ENCODE data around the gene PKNOX2. TPM values are rescaled to one million over a fixed set of nuclear protein-coding genes. Genes with fewer than 3 reads are reported as not detected.

The PKNOX2 gene
- total and polyA plus RNA-seq, 2 of the 8 experiments (the other 6 are each of a cell fraction or from before 2014, with no cell fraction given): 2.0 TPM

DNA sequence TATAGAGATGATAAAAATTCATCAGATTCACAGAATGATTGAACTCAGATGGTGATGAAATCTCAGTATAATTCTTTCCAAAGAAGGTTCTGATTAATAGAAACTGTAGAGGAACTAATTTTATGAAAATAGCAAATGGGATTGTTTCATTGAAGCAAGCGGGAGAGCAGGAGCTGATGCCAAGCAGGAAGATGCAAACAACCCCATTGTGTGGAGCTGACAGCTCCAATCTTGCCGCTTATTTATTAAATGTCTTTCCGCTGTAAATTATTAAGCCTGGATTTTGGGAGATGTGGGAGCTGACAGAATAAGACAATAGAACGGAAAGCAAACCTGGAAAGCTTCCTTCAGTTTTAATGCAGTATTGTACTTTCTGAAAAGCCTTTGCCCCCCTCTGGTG, 47.1 kb upstream of the PKNOX2 start:
- Histone ChIP-seq H3K79me1 (ENCODE audit: low read depth, low read length) (no peaks in the 10 kb centered on the region), H4K5ac (ENCODE audit: insufficient read length, low read depth, low read length) (no peak overlapping the region), H3K9me3 (ENCODE audit: insufficient read depth in 2 of 2, low read depth in 1 of 2, low read length in 1 of 2) (no peaks in the 10 kb centered on the region), H2AFZ (ENCODE audit: low read length) (no peak overlapping the region), H3K27me3 (replicated peaks in 1 of 4; ENCODE audit: control insufficient read depth in 3 of 4, extremely low read depth in 1 of 4, insufficient read depth in 3 of 4, low read length in 3 of 4) (peaks cover 0 to 6% (median 1%) of the 10 kb centered on the region in 4 experiments; a peak in 4 of 7 replicates), H2AK5ac (ENCODE audit: low read depth, low read length) (no peak overlapping the region), H3K23me2 (ENCODE audit: low read depth, low read length) (no peaks in the 10 kb centered on the region), H4K91ac (replicated peaks; ENCODE audit: insufficient read length, low read length) (no peak overlapping the region), H3K4ac (replicated peaks; ENCODE audit: insufficient read length, low read depth, low read length) (no peak overlapping the region), H3K56ac (replicated peaks; ENCODE audit: insufficient read length, low read depth, low read length) (no peak overlapping the region), H2BK15ac (ENCODE audit: low read length) (no peak overlapping the region), H3K27ac (ENCODE audit: low read depth, low read length) (no peak overlapping the region), H4K8ac (ENCODE audit: extremely low read depth, insufficient read depth, low read length) (no peak overlapping the region), H2BK120ac (replicated peaks; ENCODE audit: low read depth, low read length) (no peak overlapping the region), H2BK12ac (ENCODE audit: low read depth, low read length) (no peak overlapping the region), H4K20me1 (replicated peaks in 1 of 2; ENCODE audit: control insufficient read depth in 1 of 2, insufficient read depth in 2 of 2, low read length in 2 of 2) (no peaks in the 10 kb centered on the region), H3K79me2 (ENCODE audit: control insufficient read depth in 1 of 2, insufficient read depth in 2 of 2, low read length in 2 of 2) (no peaks in the 10 kb centered on the region), H3K4me1 (replicated peaks in 1 of 4; ENCODE audit: control insufficient read depth in 3 of 4, insufficient read depth in 4 of 4, low read length in 3 of 4) (no peaks in the 10 kb centered on the region), H3K23ac (ENCODE audit: insufficient read length) (no peak overlapping the region), H3K4me2 (ENCODE audit: insufficient read depth in 1 of 2, low read depth in 2 of 2, low read length in 2 of 2) (no peak overlapping the region), H2BK5ac (ENCODE audit: low read depth, low read length) (no peak overlapping the region), H3K18ac (ENCODE audit: extremely low read depth, low read length) (no peak overlapping the region), H3K36me3 (ENCODE audit: control insufficient read depth in 2 of 4, insufficient read depth in 4 of 4, low read length in 3 of 4) (no peaks in the 10 kb centered on the region), H3K14ac (ENCODE audit: insufficient read length) (no peak overlapping the region), H3K4me3 (ENCODE audit: extremely low read depth in 1 of 4, insufficient read depth in 2 of 4, low read depth in 3 of 4, low read length in 4 of 4) (no peak overlapping the region), H2BK20ac (ENCODE audit: low read length) (no peak overlapping the region), H3K9ac (replicated peaks in 1 of 4; ENCODE audit: extremely low read depth in 1 of 4, low read depth in 3 of 4, low read length in 3 of 4) (no peak overlapping the region)
- WGBS, 2 experiments (ENCODE audit: extremely low coverage in 1 of 2, insufficient coverage in 1 of 2, insufficient read length in 1 of 2, insufficient replicate concordance in 2 of 2, low coverage in 1 of 2, low lambda C conversion rate in 2 of 2, missing lambda C conversion rate in 1 of 2): 86% methylated on average over 4 of the region's 4 CpGs; no CpG with 5 or more reads in 1 of the 2 experiments
- CTCF ChIA-PET (ENCODE audit: partially characterized antibody): interaction anchor here (0.6 to 13.5 kb wide), 13 partner anchors 11 to 312 kb away, joined by 3 to 247 read pairs (median 4); no protein-coding TSS in a partner anchor
- FAIRE-seq (no peak), DNase-seq (ENCODE audit: low read depth in 1 of 2, low spot score in 2 of 2) (no peak)
- POLR2A ChIA-PET (ENCODE audit: partially characterized antibody): no interaction called here
- TF ChIP-seq TAF7 (optimal IDR thresholded peaks at IDR 0.05; ENCODE audit: borderline replicate concordance, low read depth, low read length) (no peak), SIX5 (IDR thresholded peaks at IDR 0.05; ENCODE audit: low read depth, low read length) (no peak), GABPA (IDR thresholded peaks at IDR 0.05; ENCODE audit: borderline replicate concordance, insufficient read depth, low read length) (no peak), TEAD4 (IDR thresholded peaks at IDR 0.05; ENCODE audit: low read depth, low read length) (no peak), MAX (IDR thresholded peaks at IDR 0.05) (no peak)
- TF ChIP-seq, protein P1, sequence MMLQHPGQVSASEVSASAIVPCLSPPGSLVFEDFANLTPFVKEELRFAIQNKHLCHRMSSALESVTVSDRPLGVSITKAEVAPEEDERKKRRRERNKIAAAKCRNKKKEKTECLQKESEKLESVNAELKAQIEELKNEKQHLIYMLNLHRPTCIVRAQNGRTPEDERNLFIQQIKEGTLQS (IDR thresholded peaks at IDR 0.05; ENCODE audit: insufficient read depth, low read depth, low read length): no peak
- TF ChIP-seq, protein P2, sequence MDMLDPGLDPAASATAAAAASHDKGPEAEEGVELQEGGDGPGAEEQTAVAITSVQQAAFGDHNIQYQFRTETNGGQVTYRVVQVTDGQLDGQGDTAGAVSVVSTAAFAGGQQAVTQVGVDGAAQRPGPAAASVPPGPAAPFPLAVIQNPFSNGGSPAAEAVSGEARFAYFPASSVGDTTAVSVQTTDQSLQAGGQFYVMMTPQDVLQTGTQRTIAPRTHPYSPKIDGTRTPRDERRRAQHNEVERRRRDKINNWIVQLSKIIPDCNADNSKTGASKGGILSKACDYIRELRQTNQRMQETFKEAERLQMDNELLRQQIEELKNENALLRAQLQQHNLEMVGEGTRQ (IDR thresholded peaks at IDR 0.05; ENCODE audit: low read length): no peak

Measured in H1 (cell line).